Stimulated activated CD4-positive, alpha-beta T cell treated with anti-CD3 and anti-CD28 coated beads, Interleukin-4, amount 100 ng/mL, for 48 hours (primary cell): ENCODE measurements around the gene TBC1D2.
"Not testable (repeated sequence)": the region's sequence is repeated elsewhere in the genome, so short reads cannot be mapped to it uniquely, and the experiment has no call there.

Experiments used
- DNase-seq, 2 donors: peaks; one replicate each; pipeline ENCODE4 v3.0.0-alpha.2; 2020; ENCODE audit warnings: low read depth in 2 of 2

Gene TBC1D2

DNA sequence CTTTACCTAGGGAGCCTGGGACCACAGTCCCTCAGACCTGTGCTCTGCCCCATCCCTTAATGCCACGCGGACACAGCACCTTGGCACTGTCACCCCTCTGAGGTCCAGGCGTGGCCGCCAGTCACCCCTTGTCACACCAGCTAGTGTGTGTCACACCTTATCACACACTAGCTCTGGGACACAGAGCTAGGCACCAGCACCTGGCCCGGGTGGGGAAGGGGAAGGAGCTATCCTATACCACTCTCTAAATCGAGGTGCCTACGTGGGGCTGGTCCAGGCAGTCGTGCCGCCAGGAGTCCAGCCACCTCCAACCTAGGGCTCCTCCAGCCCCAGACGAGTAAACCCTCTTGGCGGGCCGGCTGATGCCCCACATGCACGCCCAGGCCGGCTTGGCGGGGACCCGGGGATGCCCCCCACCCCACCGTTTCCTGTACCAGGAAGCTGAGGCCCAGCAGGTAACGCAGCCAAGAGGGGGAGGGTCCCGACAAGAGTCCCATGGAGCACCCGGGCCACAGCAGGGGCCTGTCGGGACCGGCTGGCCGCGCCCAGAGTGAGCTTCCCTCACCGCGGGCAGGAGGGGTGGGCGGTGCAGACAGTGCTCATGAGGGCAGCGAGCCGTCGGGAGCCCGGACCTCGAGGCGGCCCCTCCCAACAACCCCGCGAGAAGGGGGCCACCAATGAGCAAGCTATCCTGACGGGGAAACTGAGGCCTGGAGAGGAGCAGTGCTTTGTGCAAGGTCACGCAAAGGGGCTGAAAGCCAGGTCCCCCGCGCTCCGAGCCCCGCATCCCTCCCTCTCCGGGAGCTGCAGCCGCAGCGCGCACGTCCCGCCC is 63.6 kb downstream of the TBC1D2 start:
- DNase-seq, result peak; percentile 4 to 15

DNA sequence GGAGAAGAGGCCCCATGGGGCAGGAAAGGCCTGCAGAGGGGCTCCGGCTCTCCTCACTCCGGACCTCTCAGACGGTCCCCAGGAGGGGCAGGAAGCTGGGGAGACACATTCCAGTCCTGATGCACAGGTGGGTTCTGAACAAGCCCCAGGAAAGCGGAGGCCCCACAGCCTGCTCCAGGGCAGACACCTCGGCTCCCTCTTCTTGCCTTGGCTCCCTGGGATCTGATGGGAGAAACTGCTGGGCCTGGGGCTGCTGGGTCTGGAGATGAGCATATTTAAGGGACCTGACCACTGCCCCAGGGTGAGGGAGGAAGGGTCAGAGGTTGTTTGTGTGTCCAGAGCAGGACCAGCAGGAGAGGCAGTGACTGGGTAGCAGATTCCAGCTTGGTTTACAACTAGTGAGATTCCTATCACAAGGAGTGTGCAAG is 64.3 kb downstream of the TBC1D2 start:
- DNase-seq, result no peak

- no peak for DNase-seq
Measured at GRCh38 chr9:98190757-98191105, 64.7 kb downstream of the TBC1D2 start.

DNA sequence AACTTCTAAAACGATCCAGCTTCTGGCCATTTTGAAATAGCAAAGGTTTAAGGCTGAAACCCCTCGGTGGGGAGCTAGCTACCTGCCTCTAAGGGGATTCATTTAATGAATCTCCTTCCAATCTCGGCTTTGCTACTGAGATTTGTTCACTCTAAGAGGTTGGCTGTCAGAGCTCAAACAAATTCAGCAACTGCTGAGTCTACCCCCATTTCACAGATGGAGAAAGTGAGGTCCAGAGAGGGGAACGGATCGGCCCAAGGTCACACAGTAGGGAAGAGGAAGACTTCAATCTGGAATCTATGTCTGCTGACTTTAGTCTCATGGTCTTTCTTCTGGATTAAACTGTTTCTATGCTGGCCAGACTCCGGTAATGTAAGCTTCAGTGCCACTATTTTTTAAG is 66.0 kb downstream of the TBC1D2 start:
- DNase-seq, result no peak

DNA sequence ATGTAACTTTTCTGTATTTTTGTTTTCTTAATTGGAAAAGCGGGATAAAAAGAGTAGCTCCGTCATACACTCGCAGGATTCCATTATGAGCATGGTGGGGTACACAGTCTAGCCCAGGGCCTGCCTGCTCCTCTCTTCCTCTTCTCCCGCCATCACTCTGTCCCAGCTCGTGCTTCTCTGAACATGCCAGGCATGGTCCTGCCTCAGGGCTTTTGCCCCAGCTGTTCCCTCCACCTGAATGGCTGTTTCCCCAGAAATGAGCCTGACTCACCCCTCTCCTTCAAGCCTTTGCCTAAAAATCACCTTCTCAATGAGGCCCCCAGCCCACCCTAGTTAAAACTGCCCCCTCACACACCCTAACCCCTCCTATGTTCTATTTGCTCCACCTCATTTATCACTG is 67.5 kb downstream of the TBC1D2 start:
- no peak for DNase-seq

- DNase-seq, result no peak
Measured at GRCh38 chr9:98186236-98186635, 69.2 kb downstream of the TBC1D2 start.

GRCh38 chr9:98185611-98186171 is 69.8 kb downstream of the TBC1D2 start:
- DNase-seq, result no peak

- no peak for DNase-seq
Measured at GRCh38 chr9:98185021-98185567, 70.4 kb downstream of the TBC1D2 start.

- no peak for DNase-seq
Measured at GRCh38 chr9:98184326-98184725, 71.1 kb downstream of the TBC1D2 start.

GRCh38 chr9:98182889-98183599 is 72.4 kb downstream of the TBC1D2 start:
- DNase-seq, result no peak

GRCh38 chr9:98182069-98182820 is 73.2 kb downstream of the TBC1D2 start:
- no peak for DNase-seq

GRCh38 chr9:98181746-98182068 is 73.7 kb downstream of the TBC1D2 start:
- DNase-seq, result no peak

GRCh38 chr9:98180996-98181395 is 74.5 kb downstream of the TBC1D2 start:
- no peak for DNase-seq

GRCh38 chr9:98178874-98179850 is 76.3 kb downstream of the TBC1D2 start:
- DNase-seq, result no peak

GRCh38 chr9:98176391-98177259 is 78.8 kb downstream of the TBC1D2 start:
- DNase-seq, result no peak

- DNase-seq, result no peak
Measured at GRCh38 chr9:98175762-98176161, 79.7 kb downstream of the TBC1D2 start.

DNA sequence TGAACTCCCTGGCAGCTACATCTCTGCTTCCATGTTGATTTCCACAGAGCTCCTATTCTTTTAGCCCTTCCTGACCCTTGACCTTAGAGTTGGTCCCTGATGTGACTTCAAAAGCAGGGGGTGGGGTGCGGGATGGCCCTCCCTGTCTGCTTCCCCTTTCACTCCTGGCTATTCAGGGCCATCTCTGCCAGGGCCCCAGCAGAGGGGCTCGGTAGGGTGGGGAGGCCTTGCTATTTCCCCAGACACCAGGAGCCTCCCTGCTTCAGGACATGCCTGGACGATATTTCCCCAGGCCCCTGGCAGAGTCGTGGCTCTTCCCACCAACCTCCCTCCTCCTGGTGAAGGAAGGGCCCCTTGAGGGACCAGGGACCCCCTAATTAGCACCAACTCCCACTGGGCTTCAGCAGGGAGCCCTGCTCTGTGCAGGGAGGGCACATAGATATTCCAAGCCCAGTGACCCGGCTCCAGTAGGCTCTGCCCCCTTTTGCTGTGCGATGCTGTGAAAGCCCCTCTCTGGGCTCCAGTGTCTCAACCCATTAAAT is 80.3 kb downstream of the TBC1D2 start:
- DNase-seq, result no peak

DNA sequence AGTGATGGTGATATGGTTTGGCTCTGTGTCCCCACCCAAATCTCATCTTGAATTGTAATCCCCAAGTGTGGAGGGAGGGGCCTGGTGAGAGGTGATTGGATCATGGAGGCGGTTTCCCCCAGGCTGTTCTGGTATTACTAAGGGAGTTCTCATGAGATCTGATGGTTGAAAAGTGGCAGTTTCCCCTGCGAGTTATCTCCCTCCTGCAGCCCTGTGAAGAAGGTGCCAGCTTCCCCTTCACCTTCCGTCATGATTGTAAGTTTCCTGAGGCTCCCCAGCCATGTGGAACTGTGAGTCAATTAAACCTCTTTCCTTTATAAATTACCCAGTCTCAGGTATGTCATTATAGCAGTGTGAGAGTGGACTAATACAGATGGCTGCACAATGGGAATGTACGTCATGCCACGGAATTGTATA is 80.9 kb downstream of the TBC1D2 start:
- DNase-seq, result not testable (repeated sequence)

DNA sequence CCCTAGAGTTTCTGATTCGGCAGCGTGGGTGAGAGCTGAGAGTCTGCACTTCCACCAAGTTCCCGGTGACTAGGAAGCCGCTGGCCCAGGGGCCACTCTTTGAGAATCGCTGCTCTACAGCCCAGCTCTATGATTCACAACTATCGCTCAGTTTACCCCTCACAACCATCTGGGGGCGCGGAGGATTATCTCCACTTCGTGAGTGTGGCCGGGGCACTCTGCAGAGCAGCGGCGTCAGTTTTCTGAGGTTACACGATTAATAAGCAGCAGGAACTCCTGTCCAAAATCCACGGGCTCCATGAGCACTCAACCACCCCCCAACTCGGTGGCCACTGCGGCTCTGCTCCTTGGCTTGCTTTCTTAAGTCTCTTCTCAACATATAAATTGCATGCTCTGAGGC is 82.3 kb downstream of the TBC1D2 start:
- no peak for DNase-seq

GRCh38 chr9:98172604-98173003 is 82.8 kb downstream of the TBC1D2 start:
- no peak for DNase-seq
